Liver (tissue), 9 donors: ENCODE results near the gene ADNP2. TPM values are rescaled to one million over a fixed set of nuclear protein-coding genes. Genes with fewer than 3 reads are reported as not detected.

Source experiments
- DNase-seq: peaks from one replicate; pipeline ENCODE4 v3.0.0-alpha.2; 2017; ENCODE audit warnings: low spot score
- H3K27ac ChIP-seq, 2 donors: one replicate each; pipeline ENCODE4 v1.7.0; 2013; ENCODE audit warnings: inconsistent platforms in 2 of 2, low read length in 2 of 2, control low read depth in 1 of 2, low read depth in 1 of 2, mild to moderate bottlenecking in 1 of 2
- H3K27me3 ChIP-seq, 4 donors: one replicate each; pipeline versions ENCODE4 v1.6.1 to v1.7.0; 2013; ENCODE audit warnings: low read length in 3 of 4, inconsistent platforms in 1 of 4, mild to moderate bottlenecking in 1 of 4, moderate library complexity in 1 of 4; ENCODE audit not compliant: control insufficient read depth in 4 of 4, insufficient read depth in 4 of 4
- H3K36me3 ChIP-seq, 4 donors: one replicate each; pipeline versions ENCODE4 v1.6.1 to v1.7.0; 2013; ENCODE audit warnings: low read length in 3 of 4, mild to moderate bottlenecking in 3 of 4, low read depth in 1 of 4, moderate library complexity in 1 of 4; ENCODE audit not compliant: control insufficient read depth in 4 of 4, insufficient read depth in 3 of 4
- H3K4me1 ChIP-seq, 4 donors: one replicate each; pipeline versions ENCODE4 v1.6.1 to v1.7.0; 2013; ENCODE audit warnings: low read length in 3 of 4, mild to moderate bottlenecking in 3 of 4, moderate library complexity in 1 of 4; ENCODE audit not compliant: control insufficient read depth in 4 of 4, insufficient read depth in 4 of 4
- H3K4me3 ChIP-seq, 3 donors: one replicate each; pipeline versions ENCODE4 v1.6.1 to v1.7.0; 2013; ENCODE audit warnings: low read length in 3 of 3, control low read depth in 1 of 3, low read depth in 1 of 3, mild to moderate bottlenecking in 1 of 3
- H3K9ac ChIP-seq, 2 donors: one replicate each; pipeline ENCODE4 v1.7.0; 2013; ENCODE audit warnings: low read length in 2 of 2, mild to moderate bottlenecking in 2 of 2, moderate library complexity in 2 of 2, control low read depth in 1 of 2, low read depth in 1 of 2
- H3K9me3 ChIP-seq, 4 donors: one replicate each; pipeline versions ENCODE4 v1.6.1 to v1.7.0; 2013; ENCODE audit warnings: low read length in 3 of 4; ENCODE audit not compliant: control insufficient read depth in 4 of 4
- ATF3 ChIP-seq: IDR thresholded peaks from 2 replicates; pipeline ENCODE4 v1.6.1; 2016; ENCODE audit warnings: antibody characterized with exemption
- CTCF ChIP-seq: fragments of 150-350 bp; IDR thresholded peaks from 2 replicates; pipeline ENCODE4 v1.5.1; 2017; ENCODE audit warnings: improper control_type of control experiment, low read depth, low read length; ENCODE audit not compliant: missing input control
- EGR1 ChIP-seq, 2 donors: IDR thresholded peaks; 2 replicates each; pipeline ENCODE4 v1.6.1; 2016 to 2018; ENCODE audit warnings: antibody characterized with exemption in 2 of 2, low read depth in 2 of 2
- FOXA1 ChIP-seq: IDR thresholded peaks from 2 replicates; pipeline ENCODE4 v1.6.1; 2016; ENCODE audit warnings: antibody characterized with exemption
- FOXA2 ChIP-seq: IDR thresholded peaks from 2 replicates; pipeline ENCODE4 v1.6.1; 2016; ENCODE audit warnings: antibody characterized with exemption
- GABPA ChIP-seq, 2 donors: IDR thresholded peaks in 1 of 2; conservative IDR thresholded peaks in 1 of 2; 2 replicates each; pipeline ENCODE4 v1.6.1; 2016; ENCODE audit warnings: antibody characterized with exemption in 2 of 2, mild to moderate bottlenecking in 1 of 2, moderate library complexity in 1 of 2
- HNF4A ChIP-seq, 2 donors: conservative IDR thresholded peaks; 2 replicates each; pipeline ENCODE4 v1.6.1; 2016; ENCODE audit warnings: antibody characterized with exemption in 2 of 2, mild to moderate bottlenecking in 2 of 2
- HNF4G ChIP-seq: IDR thresholded peaks from 2 replicates; pipeline ENCODE4 v1.6.1; 2016; ENCODE audit warnings: antibody characterized with exemption
- JUND ChIP-seq, 2 donors: IDR thresholded peaks; 2 replicates each; pipeline ENCODE4 v1.6.1; 2016; ENCODE audit warnings: antibody characterized with exemption in 2 of 2
- MAX ChIP-seq: IDR thresholded peaks from 2 replicates; pipeline ENCODE4 v1.6.1; 2016; ENCODE audit warnings: antibody characterized with exemption
- NR2F2 ChIP-seq: IDR thresholded peaks from 2 replicates; pipeline ENCODE4 v1.6.1; 2016; ENCODE audit warnings: antibody characterized with exemption
- RAD21 ChIP-seq, 2 donors: IDR thresholded peaks; 2 replicates each; pipeline ENCODE4 v1.6.1; 2016; ENCODE audit warnings: antibody characterized with exemption in 2 of 2, mild to moderate bottlenecking in 2 of 2
- REST ChIP-seq: IDR thresholded peaks from 2 replicates; pipeline ENCODE4 v1.6.1; 2016; ENCODE audit warnings: antibody characterized with exemption, mild to moderate bottlenecking
- RXRA ChIP-seq, 2 donors: IDR thresholded peaks; 2 replicates each; pipeline ENCODE4 v1.6.1; 2017 to 2018; ENCODE audit warnings: antibody characterized with exemption in 2 of 2, mild to moderate bottlenecking in 1 of 2
- SP1 ChIP-seq: IDR thresholded peaks from 2 replicates; pipeline ENCODE4 v1.6.1; 2018; ENCODE audit warnings: antibody characterized with exemption, mild to moderate bottlenecking
- TAF1 ChIP-seq: conservative IDR thresholded peaks from 2 replicates; pipeline ENCODE4 v1.6.1; 2016; ENCODE audit warnings: antibody characterized with exemption, mild to moderate bottlenecking
- YY1 ChIP-seq: IDR thresholded peaks from 2 replicates; pipeline ENCODE4 v1.6.1; 2016; ENCODE audit warnings: antibody characterized with exemption, mild to moderate bottlenecking
- ZBTB33 ChIP-seq: IDR thresholded peaks from 2 replicates; pipeline ENCODE4 v1.6.1; 2016; ENCODE audit warnings: antibody characterized with exemption
- WGBS: extraction: QIAGEN DNeasy Blood & Tissue Kit; methylation state at CpG from one replicate; pipeline ENCODE4 v1.1.7; 2013; 5-methylcytosine and 5-hydroxymethylcytosine counted together
- polyA plus RNA-seq, 2 donors: library from polyadenylated mRNA; stranded (reverse) in 1 of 2; unstranded in 1 of 2; fragments of 200-250 nt in 1 of 2; fragments of >200 nt in 1 of 2; fragmentation: Nextera tagmentation in 1 of 2; extraction: Ambion mirVana in 1 of 2; gene quantifications; one replicate each; pipeline versions ENCODE4 v1.2.1 to v1.2.3, GENCODE V29; 2013 to 2015
- total RNA-seq, 2 donors: library from RNA; depleted of rRNA; stranded (reverse); fragments of >200 nt; gene quantifications; one replicate each; pipeline ENCODE4 v1.2.3, GENCODE V29; 2014
- donor health status: healthy.
- donor health status: healthy.
- donor health status: healthy.
- donor health status: healthy.
- donor health status: healthy.

ADNP2 gene
- total and polyA plus RNA-seq, 4 donors = 2.7 to 9.9 (median 6.4) TPM

GRCh38 chr18:80133124-80133523 lies 24.1 kb downstream of the ADNP2 start:
- no peak for DNase-seq
- Histone ChIP-seq H3K27me3 (no peaks in the 10 kb centered on the region), H3K9me3 (no peaks in the 10 kb centered on the region), H3K4me3 (no peak overlapping the region), H3K36me3 (peaks cover 14 to 36% (median 22%) of the 10 kb centered on the region in 4 donors), H3K4me1 (peaks cover 0 to 1% (median 0%) of the 10 kb centered on the region in 4 donors), H3K27ac (no peak overlapping the region), H3K9ac (no peak overlapping the region)
- WGBS = 89% methylated on average over 1 of the region's 1 CpG
- TF ChIP-seq MAX (no peak), FOXA1 (no peak), JUND (IDR thresholded peaks at IDR 0.05) (no peak), CTCF (no peak), RXRA (IDR thresholded peaks at IDR 0.05) (no peak)

GRCh38 chr18:80135136-80135535 lies 26.1 kb downstream of the ADNP2 start:
- H3K27ac ChIP-seq = no peak overlapping the region
- peaks cover 15 to 36% (median 27%) of the 10 kb centered on the region in 4 donors for H3K36me3 ChIP-seq
- no peak for TF ChIP-seq MAX
- H3K4me3 ChIP-seq = no peak overlapping the region
- no peaks in the 10 kb centered on the region for H3K9me3 ChIP-seq
- no peaks in the 10 kb centered on the region for H3K27me3 ChIP-seq
- DNase-seq = no peak
- WGBS = 98% methylated on average over 1 of the region's 1 CpG
- H3K9ac ChIP-seq = no peak overlapping the region
- no peaks in the 10 kb centered on the region for H3K4me1 ChIP-seq

GRCh38 chr18:80136679-80137078 lies 27.6 kb downstream of the ADNP2 start:
- Histone ChIP-seq H3K4me1 (no peaks in the 10 kb centered on the region), H3K9me3 (no peaks in the 10 kb centered on the region), H3K27me3 (no peaks in the 10 kb centered on the region), H3K4me3 (no peak overlapping the region), H3K9ac (no peak overlapping the region), H3K27ac (no peak overlapping the region), H3K36me3 (peaks cover 15 to 36% (median 27%) of the 10 kb centered on the region in 4 donors)
- WGBS = 85% methylated on average over 8 of the region's 8 CpGs
- no peak for DNase-seq
- TF ChIP-seq YY1 = no peak
- no peak for TF ChIP-seq ZBTB33
- TF ChIP-seq GABPA (IDR thresholded peaks at IDR 0.05 in 1 of 2, conservative IDR thresholded peaks at IDR 0.05 in 1 of 2) = no peak
- TF ChIP-seq NR2F2 = no peak
- TF ChIP-seq SP1 = no peak
- TF ChIP-seq HNF4A (conservative IDR thresholded peaks at IDR 0.05) = no peak
- no peak for TF ChIP-seq RAD21 (IDR thresholded peaks at IDR 0.05)
- TF ChIP-seq JUND (IDR thresholded peaks at IDR 0.05) = no peak
- TF ChIP-seq EGR1 (IDR thresholded peaks at IDR 0.05; ENCODE audit: low read depth in 2 of 2) = no peak
- TF ChIP-seq FOXA1 = no peak
- no peak for TF ChIP-seq REST
- TF ChIP-seq TAF1 = no peak
- no peak for TF ChIP-seq HNF4G
- TF ChIP-seq FOXA2 = no peak
- no peak for TF ChIP-seq MAX
- no peak for TF ChIP-seq ATF3
- no peak for TF ChIP-seq CTCF
